Uterus (tissue), 2 donors: Measurements from ENCODE around the gene PAIP2.

Source experiments
- POLR2A ChIP-seq, 2 donors: fragments of 450-650 bp; IDR thresholded peaks; one replicate each; pipeline ENCODE4 v1.6.1; 2016; ENCODE audit warnings: antibody characterized with exemption in 2 of 2, mild to moderate bottlenecking in 1 of 2, moderate library complexity in 1 of 2
- TF ChIP-seq, protein P1 (sequence below), 4 experiments: fragments of 200-600 bp in 2 of 4; fragments of 450-650 bp in 2 of 4; sonication (generic) in 2 of 4; IDR thresholded peaks; one replicate each; pipeline ENCODE4 v1.5.1; 2016 to 2019; ENCODE audit warnings: antibody characterized with exemption in 4 of 4, mild to moderate bottlenecking in 2 of 4, moderate library complexity in 1 of 4

GRCh38 chr5:139298242-139298641 is 43.4 kb upstream of the PAIP2 start:
- TF ChIP-seq, protein P1, sequence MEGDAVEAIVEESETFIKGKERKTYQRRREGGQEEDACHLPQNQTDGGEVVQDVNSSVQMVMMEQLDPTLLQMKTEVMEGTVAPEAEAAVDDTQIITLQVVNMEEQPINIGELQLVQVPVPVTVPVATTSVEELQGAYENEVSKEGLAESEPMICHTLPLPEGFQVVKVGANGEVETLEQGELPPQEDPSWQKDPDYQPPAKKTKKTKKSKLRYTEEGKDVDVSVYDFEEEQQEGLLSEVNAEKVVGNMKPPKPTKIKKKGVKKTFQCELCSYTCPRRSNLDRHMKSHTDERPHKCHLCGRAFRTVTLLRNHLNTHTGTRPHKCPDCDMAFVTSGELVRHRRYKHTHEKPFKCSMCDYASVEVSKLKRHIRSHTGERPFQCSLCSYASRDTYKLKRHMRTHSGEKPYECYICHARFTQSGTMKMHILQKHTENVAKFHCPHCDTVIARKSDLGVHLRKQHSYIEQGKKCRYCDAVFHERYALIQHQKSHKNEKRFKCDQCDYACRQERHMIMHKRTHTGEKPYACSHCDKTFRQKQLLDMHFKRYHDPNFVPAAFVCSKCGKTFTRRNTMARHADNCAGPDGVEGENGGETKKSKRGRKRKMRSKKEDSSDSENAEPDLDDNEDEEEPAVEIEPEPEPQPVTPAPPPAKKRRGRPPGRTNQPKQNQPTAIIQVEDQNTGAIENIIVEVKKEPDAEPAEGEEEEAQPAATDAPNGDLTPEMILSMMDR (IDR thresholded peaks at IDR 0.05) = no peak
- TF ChIP-seq POLR2A (IDR thresholded peaks at IDR 0.05) = no peak
